OCI-M2 (cell line): ENCODE results near the gene KSR1.

Experiments
- DNase-seq: peaks from one replicate; lab custom pipeline; 2025; ENCODE audit not compliant: unreplicated experiment; lab: John Stamatoyannopoulos, UW

KSR1 gene

GRCh38 chr17:27512511-27513346 is 56.5 kb downstream of the KSR1 start:
- no peak for DNase-seq

- no peak for DNase-seq
These were observed 57.6 kb downstream of the KSR1 start for GRCh38 chr17:27513849-27514248.

- DNase-seq = no peak
These were observed 58.6 kb downstream of the KSR1 start for GRCh38 chr17:27514595-27515413.

GRCh38 chr17:27518048-27518447 is 61.8 kb downstream of the KSR1 start:
- no peak for DNase-seq

DNA sequence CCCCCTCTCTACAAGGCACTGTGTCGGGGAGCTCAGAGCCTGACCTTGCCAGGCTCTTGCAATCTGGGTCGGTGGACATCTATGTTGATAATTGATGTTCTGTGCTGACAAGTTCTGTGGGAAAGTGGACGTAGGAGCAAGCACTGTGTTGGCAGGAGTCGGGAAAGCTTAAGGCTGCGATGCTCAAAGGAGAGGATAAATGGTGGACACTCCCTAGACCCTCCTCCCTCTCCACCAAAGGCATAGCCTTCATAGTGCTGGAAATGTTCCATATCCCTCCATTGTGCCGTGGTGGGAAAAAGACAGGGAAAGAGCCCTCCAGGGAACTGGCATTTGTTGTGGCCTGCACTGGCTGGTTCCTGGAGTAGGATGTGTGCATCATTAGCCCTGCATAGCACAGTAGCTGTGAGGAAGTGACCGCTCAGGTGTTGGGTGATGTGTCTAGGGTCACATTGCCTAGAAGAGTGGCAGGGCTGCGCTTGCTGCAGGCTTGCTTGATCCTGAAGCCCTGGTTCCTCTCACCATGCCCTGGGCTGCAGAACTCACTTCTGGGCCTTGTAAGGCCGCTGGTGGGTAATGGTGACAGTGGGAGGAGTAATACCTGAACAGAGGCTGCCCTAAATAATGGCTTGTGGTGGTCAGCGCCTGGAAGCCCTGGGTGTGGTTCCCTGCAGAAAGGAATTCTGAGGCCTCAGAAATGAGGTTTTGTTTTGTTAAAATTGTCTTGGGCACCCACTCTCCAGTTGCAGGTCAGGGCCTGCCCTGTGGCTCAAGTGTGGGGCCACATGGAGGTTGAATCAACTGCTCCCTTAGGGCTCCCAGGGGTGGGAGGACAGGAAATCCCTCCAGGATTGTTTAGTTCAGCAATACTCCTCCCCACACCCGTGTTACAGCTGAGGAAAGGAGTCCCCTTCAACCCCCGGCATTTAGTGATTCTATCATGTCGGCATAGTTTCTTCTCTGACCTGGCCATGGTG is 62.6 kb downstream of the KSR1 start:
- no peak for DNase-seq

DNA sequence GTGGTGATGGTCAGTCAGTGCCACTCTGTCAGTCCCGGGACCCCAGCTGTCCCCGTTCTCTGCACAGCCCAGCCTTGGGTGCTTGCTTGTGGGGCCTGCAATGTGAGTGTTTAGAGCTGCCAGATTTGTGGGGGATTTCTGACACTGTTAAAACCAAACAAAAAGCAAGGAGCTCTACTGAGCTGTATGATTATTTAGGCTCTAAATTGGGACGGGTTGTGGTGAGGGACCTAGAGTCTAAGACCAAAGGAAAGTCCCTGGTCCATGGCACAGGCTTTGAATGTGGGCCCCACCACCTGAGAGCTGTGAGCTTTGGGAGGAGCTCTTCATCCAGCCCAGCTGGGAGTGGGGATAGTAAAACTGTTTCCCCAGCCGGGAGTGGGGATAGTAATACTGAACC is 63.3 kb downstream of the KSR1 start:
- DNase-seq = no peak

DNA sequence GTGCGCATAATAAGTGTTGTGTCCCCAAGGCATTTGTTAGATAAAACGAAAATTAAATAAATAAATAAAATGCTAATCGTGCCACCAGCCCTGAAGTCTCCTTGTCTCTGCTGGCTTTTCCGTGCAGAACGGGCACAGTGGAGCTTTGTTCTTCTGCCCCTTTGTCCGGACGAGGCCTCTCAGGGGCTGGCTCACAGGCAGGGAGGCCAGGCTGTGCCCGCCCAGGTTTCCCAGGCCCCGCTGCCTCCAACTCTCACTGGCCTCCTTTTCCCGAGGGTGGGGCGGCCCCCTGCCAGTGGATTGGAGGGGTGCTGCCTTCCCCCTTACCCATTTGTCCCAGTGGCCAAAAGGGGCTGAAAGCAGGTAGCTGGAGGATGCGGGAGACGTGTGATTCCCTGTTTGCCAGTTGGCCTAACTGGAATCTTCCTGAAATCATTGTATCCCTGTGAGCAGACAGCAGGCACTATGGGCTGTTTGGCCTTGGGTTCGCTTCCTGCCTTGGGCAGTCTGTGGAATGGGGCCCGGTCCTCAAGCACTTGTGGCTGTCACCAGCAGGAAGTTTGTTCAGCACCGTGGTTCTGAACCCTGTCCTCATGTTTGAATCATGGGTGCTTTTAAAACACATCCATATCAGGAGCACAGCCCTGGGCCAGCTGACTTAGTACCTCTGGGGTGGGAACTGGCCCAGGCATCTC is 64.4 kb downstream of the KSR1 start:
- DNase-seq = no peak

GRCh38 chr17:27521281-27522027 is 65.2 kb downstream of the KSR1 start:
- no peak for DNase-seq

DNA sequence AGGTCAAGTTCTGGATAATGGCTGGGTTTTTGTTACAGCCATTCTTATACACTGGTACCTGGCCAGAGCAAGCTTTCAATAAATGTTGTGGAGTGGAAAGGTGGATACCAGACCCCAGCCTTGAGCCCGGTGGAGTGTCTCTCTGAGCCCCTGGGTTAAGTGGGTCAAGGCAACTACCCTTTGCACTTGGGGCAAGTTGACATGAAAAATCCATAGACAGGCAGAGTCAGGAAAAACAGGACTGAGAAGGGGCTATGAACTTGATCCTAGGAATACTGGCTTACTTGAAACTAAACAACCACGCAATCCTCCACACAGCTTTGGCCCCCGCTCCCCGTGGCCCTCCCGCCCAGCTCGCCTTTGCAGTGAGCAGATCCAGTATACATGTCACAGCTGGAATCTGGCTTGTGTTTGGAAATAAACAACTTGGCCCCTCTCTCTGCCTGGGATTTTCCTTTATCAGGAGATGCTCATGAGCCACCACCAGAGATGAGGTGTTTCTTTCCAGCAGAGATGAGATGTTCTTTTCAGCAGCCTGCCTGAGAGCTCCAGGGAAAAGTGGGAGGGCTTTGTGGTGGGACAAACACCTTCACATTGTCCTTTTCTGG is 65.9 kb downstream of the KSR1 start:
- DNase-seq = no peak

GRCh38 chr17:27523712-27524111 is 67.5 kb downstream of the KSR1 start:
- DNase-seq = no peak

- DNase-seq = no peak
These were observed 68.3 kb downstream of the KSR1 start for GRCh38 chr17:27524594-27524993.

DNA sequence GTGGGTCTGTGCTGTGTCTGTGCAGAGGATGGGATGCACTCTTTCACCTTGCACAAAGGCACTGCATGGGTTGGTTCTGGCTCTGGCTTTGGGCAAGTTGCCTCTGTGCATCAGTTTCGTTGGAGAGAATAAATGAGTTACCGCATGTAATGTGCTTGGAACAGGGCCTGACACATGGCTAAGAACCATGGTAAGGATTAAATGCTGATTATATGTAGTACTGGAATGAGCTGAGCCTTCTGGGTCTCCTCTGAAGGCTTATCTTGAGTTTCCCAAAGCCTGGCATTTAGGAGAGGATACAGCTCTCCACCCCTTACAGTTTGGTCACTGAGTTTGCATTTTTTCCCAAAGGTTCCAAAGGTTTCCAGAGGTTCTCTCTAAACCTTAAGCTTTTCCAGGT is 69.1 kb downstream of the KSR1 start:
- DNase-seq = no peak

- DNase-seq = no peak
These were observed 69.8 kb downstream of the KSR1 start for GRCh38 chr17:27525836-27526603.

DNA sequence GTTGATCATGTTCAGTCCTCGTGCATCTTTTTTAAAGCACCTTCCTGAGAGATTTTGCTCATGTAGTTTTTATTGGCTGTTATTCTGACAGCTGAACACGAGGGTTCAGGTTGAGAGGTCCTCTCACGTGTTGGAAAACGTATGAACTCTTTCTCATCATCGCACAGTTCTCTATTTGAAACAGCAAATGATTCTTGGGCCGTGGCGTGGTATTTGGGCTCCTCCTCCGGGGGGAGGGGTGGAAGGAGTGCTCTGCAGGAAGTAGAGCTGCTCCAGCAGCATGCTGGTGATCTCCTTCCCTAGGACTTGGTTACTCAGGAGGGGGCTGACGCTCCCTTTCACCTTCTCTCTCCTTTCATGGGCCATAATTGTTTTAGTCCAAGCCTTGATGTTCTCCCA is 70.4 kb downstream of the KSR1 start:
- no peak for DNase-seq

GRCh38 chr17:27529230-27529796 is 73.1 kb downstream of the KSR1 start:
- no peak for DNase-seq

DNA sequence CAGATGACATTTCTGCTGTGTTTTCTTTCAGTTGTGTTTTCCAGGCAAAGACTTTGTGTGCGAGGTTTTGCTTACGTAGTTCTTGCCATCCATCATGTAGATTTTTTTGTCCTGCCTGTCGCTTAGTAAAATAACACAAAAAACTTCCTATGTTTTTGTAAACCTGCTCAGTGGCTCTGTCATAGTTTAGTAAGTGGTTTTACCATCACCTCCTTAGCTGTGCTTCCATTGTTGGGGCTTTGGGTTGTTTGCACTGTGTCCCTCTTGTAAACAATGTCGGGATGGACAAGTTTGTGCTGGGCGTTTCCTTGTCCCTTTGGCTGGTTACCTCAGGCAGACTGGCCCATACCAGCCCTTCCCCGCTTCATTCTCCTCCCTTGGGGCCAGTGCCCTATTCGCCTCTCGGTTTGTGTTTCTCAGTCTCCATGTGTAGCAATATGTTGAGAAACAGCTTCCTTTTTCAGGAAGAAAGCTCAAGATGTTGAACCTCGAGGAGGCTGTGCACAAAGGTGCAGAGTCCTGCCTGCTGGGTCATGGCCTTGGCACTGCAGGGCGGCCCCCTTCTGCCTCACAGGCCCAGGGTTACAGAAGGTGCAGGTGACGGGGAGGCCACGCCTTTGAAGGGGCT is 74.6 kb downstream of the KSR1 start:
- no peak for DNase-seq

DNA sequence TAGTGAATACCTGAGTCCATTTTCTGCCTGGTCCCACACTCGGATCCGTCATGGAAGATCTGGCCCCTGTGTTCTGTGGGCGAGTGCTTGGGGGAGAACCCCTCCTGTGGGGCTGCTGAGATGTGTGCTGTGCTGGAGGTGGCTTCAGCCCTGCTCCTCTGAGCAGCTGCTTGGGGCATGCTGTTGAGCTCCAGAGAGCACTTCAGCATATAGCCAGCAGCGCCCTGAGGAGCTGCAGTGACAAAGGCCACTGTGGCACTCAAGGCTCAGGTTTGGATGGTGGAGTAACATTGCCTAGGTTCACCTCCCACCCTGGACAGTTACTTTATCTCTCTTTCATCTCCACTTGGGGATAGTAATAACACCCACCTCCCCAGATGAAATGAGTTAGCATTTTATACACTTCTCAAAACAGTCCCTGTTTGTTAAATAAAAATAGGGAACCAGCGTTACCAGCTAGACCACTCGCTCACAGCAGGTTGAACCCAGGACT is 75.3 kb downstream of the KSR1 start:
- DNase-seq = no peak
